Right ventricle myocardium superior (tissue), 1 donor: ENCODE results near the gene SMOC2. TPM values are rescaled to one million over a fixed set of nuclear protein-coding genes. Genes with fewer than 3 reads are reported as not detected.
A peak's percentile ranks its signal among the peaks of the same experiment; 100 is the strongest.
"Not testable (repeated sequence)": the region's sequence is repeated elsewhere in the genome, so short reads cannot be mapped to it uniquely, and the experiment has no call there.

Experiments
- ATAC-seq: fragments of 200-7000 bp; cut with Tn5 transposase; one replicate; pipeline ENCODE4 v1.9.1; 2020; ENCODE audit warnings: mild to moderate bottlenecking; ENCODE audit not compliant: poor library complexity
- DNase-seq: peaks from one replicate; pipeline ENCODE4 v3.0.0-alpha.2; 2020
- intact Hi-C: fragments of 100-400 bp; cut with DNase I; formaldehyde crosslinking; loops from one replicate; pipeline ENCODE4 v1.11.2; 2022
- total RNA-seq: library from RNA; stranded (reverse); fragmentation: NEBNext Ultra II Directional; extraction: Animal tissue kit (Norgen Biotek cat#: 25700); gene quantifications from one replicate; pipeline ENCODE4 v1.2.1, GENCODE V29; 2021
- donor health status: DM: no; HTN: yes; CAD: no; lungs with severe emphysema.

The SMOC2 gene
- total RNA-seq, 1 donor from 2014 or later, result 10.9 TPM

- no peak for DNase-seq
- ATAC-seq, result no peak
- intact Hi-C loops, result no loop called here
Observed at GRCh38 chr6:168546730-168547129, 105.7 kb downstream of the SMOC2 start.

DNA sequence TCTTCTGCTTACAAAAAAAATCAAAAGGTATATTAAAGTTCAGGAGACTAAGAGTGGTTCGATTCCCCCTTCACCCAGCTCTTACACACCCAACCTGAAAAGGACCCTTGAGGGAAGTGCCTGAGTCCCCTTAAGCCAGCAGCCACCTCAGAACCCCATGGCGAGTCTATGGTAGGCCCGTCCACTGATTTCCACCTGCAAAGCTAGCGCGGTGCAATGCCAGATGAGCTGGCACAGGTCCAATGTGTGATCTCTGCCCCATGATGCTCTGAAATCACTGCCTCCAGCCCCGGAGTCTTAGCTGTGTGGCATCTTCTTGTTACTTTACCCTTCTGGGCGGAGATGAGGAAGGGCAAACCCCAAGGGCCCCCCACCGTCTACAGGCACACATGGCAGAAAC lies 109.3 kb downstream of the SMOC2 start:
- DNase-seq (no peak), ATAC-seq (no peak)
- intact Hi-C loops, result no loop called here

DNA sequence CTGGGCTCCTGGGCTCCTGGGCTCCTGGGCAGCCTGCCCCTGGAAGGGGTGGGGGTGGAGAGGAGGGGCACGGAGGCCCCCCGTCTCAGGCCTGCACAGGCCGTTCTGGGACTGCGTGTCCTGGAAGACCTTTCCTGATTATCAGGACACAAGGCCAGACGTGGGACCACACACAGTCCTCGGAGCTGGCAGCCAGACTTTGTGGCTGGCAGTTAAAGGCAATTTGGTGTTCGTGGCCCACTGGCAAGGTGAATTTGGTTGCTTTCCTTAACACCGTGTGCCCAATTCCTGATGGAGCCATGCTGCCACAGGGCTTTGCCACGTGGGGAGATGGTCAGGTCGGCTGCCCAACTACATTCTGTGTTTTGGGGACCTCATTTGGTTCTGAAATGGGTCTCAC lies 113.5 kb downstream of the SMOC2 start:
- intact Hi-C loops, result no loop called here
- DNase-seq, result no peak
- peak; percentile 92 for ATAC-seq

DNA sequence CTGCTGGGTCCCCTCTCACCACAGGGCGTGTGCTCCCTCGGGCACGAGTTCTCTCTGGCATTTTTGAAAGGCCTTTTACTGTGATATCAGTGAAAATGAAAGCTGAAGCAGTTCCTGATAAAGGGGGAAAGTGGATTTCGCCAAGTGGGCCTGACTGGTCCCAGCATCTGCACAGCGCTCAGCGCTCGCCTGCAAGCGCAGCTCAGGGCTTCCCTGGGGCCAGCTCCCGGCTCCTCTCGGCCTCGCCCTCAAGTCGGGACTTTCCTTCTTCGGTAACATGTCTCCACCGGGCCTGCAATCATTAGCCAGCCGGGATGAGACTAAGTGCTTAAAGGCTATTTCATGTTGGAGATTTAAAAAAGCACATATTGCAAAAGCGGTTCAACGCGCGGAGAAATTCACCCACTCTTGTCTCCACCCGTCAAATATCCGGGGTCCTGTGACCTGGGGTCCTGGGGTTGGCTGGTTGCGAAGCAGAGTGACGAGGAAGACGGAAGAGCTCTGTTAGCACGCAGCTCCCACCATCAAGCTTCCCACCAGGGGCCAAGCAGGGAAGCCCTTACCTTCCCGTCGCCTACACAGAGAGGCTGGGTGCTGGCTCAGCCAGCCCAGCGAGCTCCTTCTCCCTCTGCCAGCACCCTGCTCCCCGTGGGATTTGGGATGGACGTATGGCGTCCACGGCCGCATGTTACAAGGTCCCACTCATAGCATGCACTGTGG lies 114.1 kb downstream of the SMOC2 start:
- ATAC-seq (peak; percentile 49), DNase-seq (no peak)
- intact Hi-C loops, result no loop called here

- intact Hi-C loops, result no loop called here
- ATAC-seq, result no peak
- DNase-seq, result no peak
Observed at GRCh38 chr6:168555618-168556273, 114.8 kb downstream of the SMOC2 start.

- DNase-seq (no peak), ATAC-seq (no peak)
- intact Hi-C loops, result no loop called here
Observed at GRCh38 chr6:168557512-168557911, 116.5 kb downstream of the SMOC2 start.

DNA sequence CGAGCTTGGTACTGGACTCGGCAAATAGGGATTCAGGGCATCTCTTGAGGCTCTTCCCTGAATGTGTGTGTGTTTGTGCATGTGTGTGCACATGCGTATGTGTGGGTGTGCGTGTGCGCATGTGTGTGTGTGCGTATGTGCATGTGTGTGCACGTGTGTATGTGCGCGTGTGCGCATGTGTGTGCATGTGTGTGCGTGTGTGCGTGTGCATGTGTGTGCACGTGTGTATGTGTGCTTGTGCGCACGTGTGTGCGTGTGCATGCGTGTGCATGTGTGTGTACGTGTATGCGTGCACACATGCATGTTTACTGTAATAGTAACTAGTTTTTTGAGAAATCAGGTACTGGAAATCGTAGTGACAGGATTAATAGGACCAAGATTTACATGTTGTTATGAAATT lies 117.7 kb downstream of the SMOC2 start:
- DNase-seq (no peak), ATAC-seq (no peak)
- intact Hi-C loops, result no loop called here

DNA sequence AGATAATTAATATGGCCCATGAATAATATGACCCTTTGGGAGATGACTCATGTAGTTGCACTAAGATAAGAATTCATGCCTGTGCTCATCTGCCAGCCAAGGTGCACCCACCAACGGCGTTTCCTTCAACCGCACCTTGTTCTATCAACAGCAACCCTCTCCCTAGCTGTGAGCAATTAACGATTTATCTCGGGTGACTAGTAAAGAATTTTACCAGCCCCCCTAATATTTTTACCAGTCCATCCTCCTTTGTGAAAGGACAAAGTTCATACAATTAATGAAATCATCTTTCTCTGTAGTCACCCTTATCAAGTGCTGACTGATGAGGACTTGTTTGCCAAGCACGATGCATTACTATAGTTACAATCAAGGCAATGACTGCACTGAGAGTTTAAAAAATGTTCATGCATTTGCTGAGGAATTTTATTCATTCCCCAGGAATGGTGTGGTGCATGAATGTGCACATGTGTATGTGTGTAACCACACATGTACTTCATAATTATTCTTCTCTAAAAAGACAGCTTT lies 118.7 kb downstream of the SMOC2 start:
- ATAC-seq, result peak; percentile 50
- intact Hi-C loops, result no loop called here
- no peak for DNase-seq

DNA sequence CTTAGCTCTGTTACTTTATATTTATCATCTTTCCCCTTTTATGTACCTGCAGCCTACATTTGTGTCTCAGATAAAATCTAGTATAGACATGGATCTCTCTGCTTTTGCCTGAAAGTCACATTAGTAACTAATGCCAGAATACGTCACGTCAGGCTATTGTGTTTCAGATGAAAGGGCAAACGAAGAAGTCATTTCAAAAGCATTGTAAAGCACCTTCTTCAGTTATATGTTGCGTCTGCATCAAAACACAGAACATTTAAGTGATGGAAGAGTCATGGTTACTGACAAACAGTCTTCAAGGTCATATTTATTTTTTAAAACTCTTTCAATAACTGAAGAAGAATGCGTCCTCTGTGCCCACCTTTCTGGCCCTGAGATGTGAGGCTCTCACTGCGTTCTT lies 119.1 kb downstream of the SMOC2 start:
- DNase-seq (no peak), ATAC-seq (no peak)
- intact Hi-C loops, result no loop called here

GRCh38 chr6:168562576-168563151 lies 121.7 kb downstream of the SMOC2 start:
- ATAC-seq (no peak), DNase-seq (no peak)
- intact Hi-C loops, result no loop called here

DNA sequence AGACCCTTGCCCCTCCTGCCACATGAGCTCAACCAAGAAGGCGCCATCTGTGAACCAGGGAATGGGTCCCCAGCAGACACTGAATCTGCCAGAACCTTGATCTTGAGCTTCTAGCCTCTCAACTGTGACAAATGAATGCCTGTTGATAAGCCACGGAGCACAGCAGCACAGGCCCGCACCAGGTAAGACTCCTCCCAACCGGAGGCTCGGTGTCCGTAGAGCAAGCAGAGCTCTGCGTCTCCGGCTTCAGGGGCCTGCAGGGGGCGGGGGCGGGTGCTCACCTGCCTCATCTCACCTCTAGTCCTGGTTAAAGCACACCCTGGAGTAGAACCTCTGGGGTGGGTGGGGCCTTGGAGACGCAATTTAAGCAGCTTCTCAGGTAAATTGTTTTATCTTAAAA lies 122.7 kb downstream of the SMOC2 start:
- intact Hi-C loops, result no loop called here
- DNase-seq (no peak), ATAC-seq (no peak)

GRCh38 chr6:168565112-168565511 lies 124.1 kb downstream of the SMOC2 start:
- DNase-seq (no peak), ATAC-seq (no peak)
- intact Hi-C loops, result no loop called here

DNA sequence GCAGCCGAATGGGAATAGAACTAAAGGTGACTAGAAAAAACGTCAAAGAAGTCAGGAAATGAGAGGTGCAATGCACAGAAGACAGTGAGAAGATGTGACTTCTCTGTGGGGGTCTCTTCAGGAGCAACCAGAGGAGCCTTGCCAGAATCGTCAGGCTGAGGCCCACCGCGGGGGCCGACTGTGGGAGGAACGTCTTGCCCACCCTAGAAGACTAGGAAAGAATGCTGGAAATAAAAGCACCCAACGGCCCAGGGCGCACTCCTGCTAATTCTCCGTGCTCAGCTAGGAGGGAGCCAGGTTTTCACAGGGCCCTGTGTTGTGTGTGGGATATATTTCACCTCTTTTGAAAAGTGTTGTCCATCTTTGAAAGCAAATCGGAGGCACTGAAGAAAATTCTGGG lies 129.2 kb downstream of the SMOC2 start:
- intact Hi-C loops, result no loop called here
- DNase-seq (no peak), ATAC-seq (no peak)

DNA sequence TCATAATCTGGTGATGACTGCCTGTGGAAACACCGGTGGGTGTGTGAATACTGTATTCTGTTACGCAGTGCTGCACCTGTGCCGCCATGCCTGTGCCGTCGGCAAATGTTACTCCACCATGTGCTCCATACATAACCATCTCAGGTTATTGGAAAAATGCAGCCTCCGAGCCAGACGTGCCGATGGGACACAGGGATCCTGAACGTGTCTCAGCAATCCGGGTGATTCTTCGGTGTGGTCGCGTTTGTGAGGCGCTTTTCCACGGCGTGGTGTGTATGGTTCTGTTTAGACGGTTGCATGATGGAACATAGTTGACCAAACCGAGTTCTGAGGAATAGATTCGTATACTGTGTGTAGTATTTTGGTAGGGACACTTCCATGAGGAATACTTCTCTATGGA lies 130.3 kb downstream of the SMOC2 start:
- ATAC-seq (no peak), DNase-seq (no peak)
- intact Hi-C loops, result no loop called here

DNA sequence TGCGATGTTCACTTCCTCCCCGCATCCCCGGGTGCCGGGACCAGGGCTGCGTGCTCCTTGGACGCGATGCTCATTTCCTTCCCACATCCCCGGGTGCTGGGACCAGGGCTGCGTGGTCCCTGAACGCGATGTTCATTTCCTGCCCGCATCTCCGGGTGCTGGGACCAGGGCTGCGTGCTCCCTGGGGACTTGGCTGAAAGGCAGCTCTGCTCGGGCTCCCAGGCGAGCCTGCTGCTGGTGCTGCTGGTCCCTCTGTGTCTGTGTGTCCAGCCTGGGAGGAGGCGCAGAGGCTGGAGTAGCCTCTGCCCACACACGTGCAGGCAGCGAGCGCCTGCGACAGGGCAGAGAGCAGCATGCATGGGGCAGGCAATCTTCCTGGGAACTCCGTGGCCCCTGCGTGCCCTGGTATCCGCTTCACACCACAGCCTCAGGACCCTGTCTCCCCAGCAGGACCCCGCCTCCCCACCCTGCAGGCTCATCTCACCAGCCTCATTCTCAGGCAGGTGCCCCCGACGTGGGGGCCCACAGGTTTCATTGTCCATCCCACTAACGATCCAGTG lies 132.4 kb downstream of the SMOC2 start:
- intact Hi-C loops, DNase-seq, ATAC-seq: not testable (repeated sequence)

DNA sequence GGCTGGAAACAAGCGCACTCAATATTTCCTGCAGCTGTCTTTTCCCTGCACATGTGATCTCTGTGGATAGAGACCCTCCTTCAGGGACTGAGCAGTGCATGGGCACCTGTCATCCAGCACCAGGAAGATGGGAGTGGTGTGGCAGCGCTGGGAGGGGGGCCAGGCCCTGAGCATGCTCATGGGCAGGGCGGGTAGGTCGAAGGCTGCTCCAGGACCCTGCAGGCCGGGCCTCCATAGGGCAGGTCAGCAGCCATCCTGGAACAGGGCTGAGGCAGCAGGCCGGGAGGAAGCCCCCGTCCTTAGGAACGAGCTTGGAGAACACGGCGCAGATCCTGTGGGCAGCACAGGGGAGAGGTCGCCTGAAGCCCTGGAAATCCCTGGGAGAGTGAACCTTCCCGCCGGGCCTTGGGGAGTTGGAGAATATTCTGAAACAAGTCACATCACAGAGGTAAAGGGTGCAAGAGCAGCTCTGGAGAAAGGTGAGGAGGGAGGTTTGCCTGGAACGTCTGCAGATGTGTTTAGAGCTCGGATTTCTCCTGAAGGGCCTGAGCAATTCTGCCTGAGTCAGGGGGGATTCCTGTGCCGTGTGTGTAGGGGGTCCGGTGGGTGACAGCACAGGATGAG lies 133.2 kb downstream of the SMOC2 start:
- DNase-seq, result no peak
- intact Hi-C loops, result no loop called here
- ATAC-seq, result no peak

DNA sequence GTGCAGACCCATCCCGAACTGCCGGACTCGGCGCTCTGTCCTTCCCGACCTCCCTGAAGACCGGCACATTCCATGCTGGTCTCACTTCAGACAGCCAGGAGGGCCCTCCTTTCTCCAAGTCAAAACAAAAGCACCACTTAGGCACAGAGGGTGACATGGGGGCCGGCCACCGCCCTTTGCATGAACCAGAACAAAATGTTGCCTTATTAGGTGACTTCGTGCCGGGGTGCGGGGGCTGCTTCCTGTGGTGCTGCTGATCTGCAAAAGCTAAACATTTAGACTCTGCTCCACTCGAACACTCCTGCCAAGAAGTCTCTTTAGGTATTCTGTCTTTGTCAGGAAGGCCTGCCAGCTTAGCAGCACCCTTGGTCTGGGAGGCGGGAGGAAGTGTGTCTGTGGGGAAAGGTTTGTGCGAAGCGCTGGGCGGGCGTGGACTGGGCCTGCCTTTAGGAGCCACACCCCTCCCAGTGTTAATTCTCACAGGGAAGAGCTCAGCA lies 133.8 kb downstream of the SMOC2 start:
- intact Hi-C loops, result no loop called here

DNA sequence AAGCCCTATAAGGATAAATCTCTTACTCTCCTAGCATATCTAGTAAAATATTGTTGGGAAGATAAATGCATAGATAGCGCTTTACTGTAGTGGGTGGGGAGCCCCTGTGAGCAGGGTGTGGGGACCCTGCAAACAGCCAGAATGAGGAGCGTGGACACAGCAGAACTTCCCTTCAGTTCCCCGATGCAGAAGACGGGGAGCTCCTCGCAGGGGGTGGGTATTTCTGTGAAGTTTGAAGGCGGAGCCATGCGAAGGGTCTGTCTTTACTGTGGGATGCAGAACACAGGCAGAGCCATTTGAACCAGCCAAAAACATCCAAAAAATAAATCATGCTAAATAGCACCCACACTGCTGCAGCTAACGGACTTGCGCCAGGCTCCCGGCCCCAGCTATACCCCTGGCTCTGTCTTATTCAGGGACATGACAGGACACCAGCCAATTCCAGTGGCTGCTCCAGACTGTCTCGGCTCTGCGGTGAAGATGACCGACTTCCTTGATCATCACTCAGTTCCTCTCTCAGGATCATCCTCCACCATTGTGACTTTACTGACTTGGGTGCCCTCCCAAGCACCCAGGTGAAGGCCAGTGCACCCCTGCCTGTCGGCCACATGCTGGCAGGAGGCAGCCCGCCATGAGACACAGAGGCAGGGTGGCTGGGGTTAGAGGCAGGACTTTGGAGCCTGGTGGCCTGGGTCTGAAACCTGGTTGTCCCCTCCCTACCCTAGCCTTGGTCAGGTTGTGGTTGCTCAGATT lies 134.5 kb downstream of the SMOC2 start:
- ATAC-seq, result no peak

More for the DNA sequence above, 133.8 kb downstream of the SMOC2 start:
- peak; percentile 66 for DNase-seq
- ATAC-seq, result peak; percentile 61

More for the DNA sequence above, 134.5 kb downstream of the SMOC2 start:
- intact Hi-C loops, result no loop called here
- DNase-seq, result no peak
